ENCODE results near the gene ACY1.

DNA sequence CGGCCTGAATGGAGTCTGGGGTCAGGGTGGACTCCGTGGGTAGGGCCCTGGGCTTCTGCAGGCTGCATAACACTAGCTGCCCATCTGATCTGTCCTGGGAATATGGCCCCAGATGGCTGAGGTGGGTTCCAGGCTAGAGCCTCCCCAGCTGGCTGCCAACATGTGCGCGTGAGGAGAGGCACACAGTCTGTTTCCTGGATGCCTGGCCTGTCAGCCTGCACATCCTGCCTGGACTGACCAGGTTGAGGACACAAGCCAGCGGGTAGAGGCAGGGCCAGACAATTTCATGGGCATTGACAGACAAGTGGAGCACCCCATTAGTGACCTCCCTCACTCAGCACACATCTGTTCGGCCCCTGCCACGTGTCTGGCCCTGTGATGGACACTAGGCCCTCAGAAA is 42.1 kb downstream of the ACY1 start:
- TF ChIP-seq, protein P1, sequence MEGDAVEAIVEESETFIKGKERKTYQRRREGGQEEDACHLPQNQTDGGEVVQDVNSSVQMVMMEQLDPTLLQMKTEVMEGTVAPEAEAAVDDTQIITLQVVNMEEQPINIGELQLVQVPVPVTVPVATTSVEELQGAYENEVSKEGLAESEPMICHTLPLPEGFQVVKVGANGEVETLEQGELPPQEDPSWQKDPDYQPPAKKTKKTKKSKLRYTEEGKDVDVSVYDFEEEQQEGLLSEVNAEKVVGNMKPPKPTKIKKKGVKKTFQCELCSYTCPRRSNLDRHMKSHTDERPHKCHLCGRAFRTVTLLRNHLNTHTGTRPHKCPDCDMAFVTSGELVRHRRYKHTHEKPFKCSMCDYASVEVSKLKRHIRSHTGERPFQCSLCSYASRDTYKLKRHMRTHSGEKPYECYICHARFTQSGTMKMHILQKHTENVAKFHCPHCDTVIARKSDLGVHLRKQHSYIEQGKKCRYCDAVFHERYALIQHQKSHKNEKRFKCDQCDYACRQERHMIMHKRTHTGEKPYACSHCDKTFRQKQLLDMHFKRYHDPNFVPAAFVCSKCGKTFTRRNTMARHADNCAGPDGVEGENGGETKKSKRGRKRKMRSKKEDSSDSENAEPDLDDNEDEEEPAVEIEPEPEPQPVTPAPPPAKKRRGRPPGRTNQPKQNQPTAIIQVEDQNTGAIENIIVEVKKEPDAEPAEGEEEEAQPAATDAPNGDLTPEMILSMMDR (IDR thresholded peaks at IDR 0.05): no peak
- TF ChIP-seq POLR2A (IDR thresholded peaks at IDR 0.05): no peak

Data from esophagus squamous epithelium (tissue), 4 donors.